SK-N-SH (cell line): ENCODE results near the gene NBEA. TPM values are rescaled to one million over a fixed set of nuclear protein-coding genes. Genes with fewer than 3 reads are reported as not detected.

Experiments used
- CTCF ChIA-PET: fragments of 300-600, 350-600 bp; formaldehyde crosslinking; extraction: SDS; loops from one replicate; lab custom pipeline; 2021; lab: Yijun Ruan, JAX
- POLR2A ChIA-PET: fragments of 350-600 bp; sonication (Branson Sonifier 250); formaldehyde crosslinking; extraction: SDS; loops from one replicate; lab custom pipeline; 2020; ENCODE audit warnings: antibody characterized with exemption, inconsistent platforms; lab: Yijun Ruan, JAX
- DNase-seq: peaks from one replicate; pipeline ENCODE4 v3.0.0; 2012
- H2AFZ ChIP-seq: fragments of 200-600 bp; sonication (generic); 2 replicates; pipeline ENCODE4 v1.8.1; 2016; ENCODE audit warnings: antibody characterized with exemption, mild to moderate bottlenecking, low read depth
- H3F3A ChIP-seq: fragments of 200-600 bp; sonication (generic); replicated peaks from 2 replicates; pipeline ENCODE3; 2016; ENCODE audit warnings: antibody characterized with exemption, mild to moderate bottlenecking; ENCODE audit not compliant: insufficient read depth
- H3K27ac ChIP-seq, 2 experiments: fragments of 200-500 bp in 1 of 2; fragments of 200-600 bp in 1 of 2; sonication (Bioruptor generic) in 1 of 2; sonication (generic), shearing (Covaris generic) in 1 of 2; 2 replicates each; pipeline versions ENCODE4 v1.5.1 to v1.6.1; 2014 to 2016; ENCODE audit warnings: low read depth in 2 of 2, inconsistent platforms in 1 of 2, low read length in 1 of 2, mild to moderate bottlenecking in 1 of 2, mixed read lengths in 1 of 2
- H3K27me3 ChIP-seq: fragments of 200-600 bp; sonication (generic), shearing (Covaris generic); 2 replicates; pipeline ENCODE4 v1.6.1; 2016; ENCODE audit warnings: mixed run types; ENCODE audit not compliant: insufficient read depth
- H3K36me3 ChIP-seq, 2 experiments: fragments of 200-500 bp in 1 of 2; fragments of 200-600 bp in 1 of 2; sonication (Bioruptor generic) in 1 of 2; sonication (generic) in 1 of 2; replicated peaks in 1 of 2; 2 replicates each; pipeline versions ENCODE3 to v1.5.1; 2014 to 2016; ENCODE audit warnings: low read length in 1 of 2, mild to moderate bottlenecking in 1 of 2; ENCODE audit not compliant: insufficient read depth in 2 of 2, control insufficient read depth in 1 of 2
- H3K4me1 ChIP-seq, 2 experiments: fragments of 200-500 bp in 1 of 2; fragments of 200-600 bp in 1 of 2; sonication (Bioruptor generic) in 1 of 2; sonication (generic), shearing (Covaris generic) in 1 of 2; 2 replicates each; pipeline versions ENCODE4 v1.5.1 to v1.6.1; 2014 to 2016; ENCODE audit warnings: low read depth in 1 of 2, low read length in 1 of 2, mixed run types in 1 of 2; ENCODE audit not compliant: insufficient read depth in 2 of 2, control insufficient read depth in 1 of 2
- H3K4me2 ChIP-seq: fragments of 200-600 bp; sonication (generic), shearing (Covaris generic); 2 replicates; pipeline ENCODE4 v1.6.1; 2017; ENCODE audit warnings: mixed run types
- H3K4me3 ChIP-seq, 2 experiments: fragments of 200-500 bp in 1 of 2; fragments of 200-600 bp in 1 of 2; sonication (Bioruptor generic) in 1 of 2; sonication (generic), shearing (Covaris generic) in 1 of 2; 2 replicates each; pipeline versions ENCODE4 v1.5.1 to v1.8.1; 2014 to 2016; ENCODE audit warnings: low read depth in 2 of 2, inconsistent platforms in 1 of 2, low read length in 1 of 2, mild to moderate bottlenecking in 1 of 2, mixed read lengths in 1 of 2, moderate library complexity in 1 of 2
- H3K79me2 ChIP-seq: fragments of 200-600 bp; sonication (generic); 2 replicates; pipeline ENCODE4 v1.8.1; 2017; ENCODE audit warnings: mild to moderate bottlenecking; ENCODE audit not compliant: insufficient read depth
- H3K9ac ChIP-seq: fragments of 200-600 bp; sonication (generic); 2 replicates; pipeline ENCODE4 v1.6.1; 2017; ENCODE audit warnings: mixed run types
- H3K9me2 ChIP-seq: fragments of 200-600 bp; sonication (generic); 2 replicates; pipeline ENCODE4 v1.6.1; 2017; ENCODE audit warnings: mixed run types
- H3K9me3 ChIP-seq: fragments of 200-600 bp; sonication (generic); 2 replicates; pipeline ENCODE4 v1.6.1; 2017; ENCODE audit warnings: mixed run types, mild to moderate bottlenecking, moderate library complexity
- H4K20me1 ChIP-seq: fragments of 200-600 bp; sonication (generic); 2 replicates; pipeline ENCODE4 v1.6.1; 2017; ENCODE audit warnings: mild to moderate bottlenecking, mixed run types; ENCODE audit not compliant: insufficient read depth
- EZH2phosphoT487 ChIP-seq: fragments of 200-600 bp; sonication (generic); IDR thresholded peaks from 2 replicates; pipeline ENCODE4 v1.6.1; 2017; ENCODE audit warnings: low read depth, mixed run types, mild to moderate bottlenecking, antibody characterized with exemption, moderate library complexity, borderline replicate concordance
- GATA2 ChIP-seq: sonication (generic); formaldehyde crosslinking; IDR thresholded peaks from 2 replicates; pipeline ENCODE4 v1.5.0; 2020; ENCODE audit warnings: mild to moderate bottlenecking, missing genetic modification reagents
- MXI1 ChIP-seq: IDR thresholded peaks from 2 replicates; pipeline ENCODE4 v1.6.1; 2012; ENCODE audit warnings: mild to moderate bottlenecking, low read depth, low read length, improper control_type of control experiment
- NFIC ChIP-seq: IDR thresholded peaks from 2 replicates; pipeline ENCODE4 v1.4.0; 2012; ENCODE audit warnings: borderline replicate concordance
- NRF1 ChIP-seq: IDR thresholded peaks from 2 replicates; pipeline ENCODE4 v1.6.1; 2012; ENCODE audit warnings: low read depth, mild to moderate bottlenecking, low read length
- POLR2AphosphoS5 ChIP-seq: IDR thresholded peaks from 2 replicates; pipeline ENCODE4 v1.6.1; 2012; ENCODE audit warnings: low read depth, low read length
- RFX5 ChIP-seq: IDR thresholded peaks from 2 replicates; pipeline ENCODE4 v1.6.1; 2012; ENCODE audit warnings: mild to moderate bottlenecking, improper control_type of control experiment, low read length
- SMC3 ChIP-seq: IDR thresholded peaks from 2 replicates; pipeline ENCODE4 v1.6.1; 2012; ENCODE audit warnings: low read depth, low read length, improper control_type of control experiment
- TEAD4 ChIP-seq: IDR thresholded peaks from 2 replicates; pipeline ENCODE4 v1.4.0; 2012; ENCODE audit warnings: mild to moderate bottlenecking, borderline replicate concordance; ENCODE audit not compliant: insufficient read depth
- WGBS: methylation state at CpG from one replicate; pipeline ENCODE4 v1.1.6; 2017; ENCODE audit warnings: low lambda C conversion rate; 5-methylcytosine and 5-hydroxymethylcytosine counted together
- polyA plus RNA-seq, 3 experiments: library from polyadenylated mRNA; depleted of rRNA; stranded (reverse); fragments of >200 nt; gene quantifications; 2 replicates each; pipeline ENCODE4 v1.2.3, GENCODE V29; 2012
- TF ChIP-seq, protein P1 (sequence below): IDR thresholded peaks from 2 replicates; pipeline ENCODE4 v1.4.0; 2012; ENCODE audit warnings: low read depth, borderline replicate concordance
- TF ChIP-seq, protein P2 (sequence below): fragments of 150-350 bp; IDR thresholded peaks from 2 replicates; pipeline ENCODE4 v1.6.1; 2016; ENCODE audit warnings: mild to moderate bottlenecking, low read depth, low read length
- TF ChIP-seq, protein P3 (sequence below): IDR thresholded peaks from 2 replicates; pipeline ENCODE4 v1.6.1; 2012; ENCODE audit warnings: mild to moderate bottlenecking, low read depth, low read length, moderate library complexity
- TF ChIP-seq, protein P4 (sequence below): fragments of 150-350 bp; IDR thresholded peaks from 2 replicates; pipeline ENCODE4 v1.6.1; 2017; ENCODE audit warnings: antibody characterized with exemption, low read length, low read depth, borderline replicate concordance

The NBEA gene
- polyA plus RNA-seq, 1 of the 3 experiments (the other 2 are of a cell fraction): 12.3 TPM

DNA sequence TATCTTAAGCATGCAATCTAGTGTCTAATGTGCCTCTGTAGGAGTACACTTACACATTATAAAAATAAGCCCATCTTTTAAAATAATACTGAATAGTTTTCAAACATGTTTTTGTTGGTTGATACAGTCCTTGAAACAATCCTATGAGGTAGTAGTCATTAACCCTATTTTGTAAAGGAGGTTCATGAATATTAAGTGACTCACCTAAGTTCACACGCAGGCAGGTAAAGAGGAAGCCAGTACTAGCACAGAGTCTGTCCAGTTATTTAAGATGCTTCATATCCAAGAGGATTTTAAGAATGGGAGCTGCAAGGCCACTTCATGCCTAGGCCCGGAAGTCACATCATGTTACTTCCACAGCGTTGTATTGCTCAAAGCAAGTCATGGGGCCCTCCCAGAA lies 655.4 kb downstream of the NBEA start:
- 93% methylated on average over 2 of the region's 3 CpGs for WGBS
- Histone ChIP-seq H3F3A (peaks cover 4% of the 10 kb centered on the region), H3K4me2 (no peak overlapping the region), H3K4me1 (peaks cover 0 to 25% of the 10 kb centered on the region in 2 experiments; a peak in 3 of 4 replicates), H3K9ac (no peak overlapping the region), H4K20me1 (no peaks in the 10 kb centered on the region), H3K27me3 (no peaks in the 10 kb centered on the region), H3K79me2 (no peaks in the 10 kb centered on the region), H3K36me3 (peaks cover 6 to 13% of the 10 kb centered on the region in 2 experiments), H3K27ac (no peak overlapping the region; a peak in 1 of 4 replicates), H3K4me3 (no peak overlapping the region), H2AFZ (no peak overlapping the region), H3K9me2 (no peaks in the 10 kb centered on the region), H3K9me3 (no peaks in the 10 kb centered on the region)
- POLR2A ChIA-PET: no interaction called here
- CTCF ChIA-PET: no interaction called here
- no peak for DNase-seq
- no peak for TF ChIP-seq EZH2phosphoT487
- TF ChIP-seq SMC3: no peak
- no peak for TF ChIP-seq RFX5
- TF ChIP-seq, protein P1, sequence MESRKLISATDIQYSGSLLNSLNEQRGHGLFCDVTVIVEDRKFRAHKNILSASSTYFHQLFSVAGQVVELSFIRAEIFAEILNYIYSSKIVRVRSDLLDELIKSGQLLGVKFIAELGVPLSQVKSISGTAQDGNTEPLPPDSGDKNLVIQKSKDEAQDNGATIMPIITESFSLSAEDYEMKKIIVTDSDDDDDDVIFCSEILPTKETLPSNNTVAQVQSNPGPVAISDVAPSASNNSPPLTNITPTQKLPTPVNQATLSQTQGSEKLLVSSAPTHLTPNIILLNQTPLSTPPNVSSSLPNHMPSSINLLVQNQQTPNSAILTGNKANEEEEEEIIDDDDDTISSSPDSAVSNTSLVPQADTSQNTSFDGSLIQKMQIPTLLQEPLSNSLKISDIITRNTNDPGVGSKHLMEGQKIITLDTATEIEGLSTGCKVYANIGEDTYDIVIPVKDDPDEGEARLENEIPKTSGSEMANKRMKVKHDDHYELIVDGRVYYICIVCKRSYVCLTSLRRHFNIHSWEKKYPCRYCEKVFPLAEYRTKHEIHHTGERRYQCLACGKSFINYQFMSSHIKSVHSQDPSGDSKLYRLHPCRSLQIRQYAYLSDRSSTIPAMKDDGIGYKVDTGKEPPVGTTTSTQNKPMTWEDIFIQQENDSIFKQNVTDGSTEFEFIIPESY: no peak
- no peak for TF ChIP-seq NRF1
- no peak for TF ChIP-seq TEAD4
- no peak for TF ChIP-seq GATA2
- TF ChIP-seq POLR2AphosphoS5: no peak
- TF ChIP-seq, protein P2, sequence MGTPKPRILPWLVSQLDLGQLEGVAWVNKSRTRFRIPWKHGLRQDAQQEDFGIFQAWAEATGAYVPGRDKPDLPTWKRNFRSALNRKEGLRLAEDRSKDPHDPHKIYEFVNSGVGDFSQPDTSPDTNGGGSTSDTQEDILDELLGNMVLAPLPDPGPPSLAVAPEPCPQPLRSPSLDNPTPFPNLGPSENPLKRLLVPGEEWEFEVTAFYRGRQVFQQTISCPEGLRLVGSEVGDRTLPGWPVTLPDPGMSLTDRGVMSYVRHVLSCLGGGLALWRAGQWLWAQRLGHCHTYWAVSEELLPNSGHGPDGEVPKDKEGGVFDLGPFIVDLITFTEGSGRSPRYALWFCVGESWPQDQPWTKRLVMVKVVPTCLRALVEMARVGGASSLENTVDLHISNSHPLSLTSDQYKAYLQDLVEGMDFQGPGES: no peak
- no peak for TF ChIP-seq NFIC
- TF ChIP-seq, protein P3, sequence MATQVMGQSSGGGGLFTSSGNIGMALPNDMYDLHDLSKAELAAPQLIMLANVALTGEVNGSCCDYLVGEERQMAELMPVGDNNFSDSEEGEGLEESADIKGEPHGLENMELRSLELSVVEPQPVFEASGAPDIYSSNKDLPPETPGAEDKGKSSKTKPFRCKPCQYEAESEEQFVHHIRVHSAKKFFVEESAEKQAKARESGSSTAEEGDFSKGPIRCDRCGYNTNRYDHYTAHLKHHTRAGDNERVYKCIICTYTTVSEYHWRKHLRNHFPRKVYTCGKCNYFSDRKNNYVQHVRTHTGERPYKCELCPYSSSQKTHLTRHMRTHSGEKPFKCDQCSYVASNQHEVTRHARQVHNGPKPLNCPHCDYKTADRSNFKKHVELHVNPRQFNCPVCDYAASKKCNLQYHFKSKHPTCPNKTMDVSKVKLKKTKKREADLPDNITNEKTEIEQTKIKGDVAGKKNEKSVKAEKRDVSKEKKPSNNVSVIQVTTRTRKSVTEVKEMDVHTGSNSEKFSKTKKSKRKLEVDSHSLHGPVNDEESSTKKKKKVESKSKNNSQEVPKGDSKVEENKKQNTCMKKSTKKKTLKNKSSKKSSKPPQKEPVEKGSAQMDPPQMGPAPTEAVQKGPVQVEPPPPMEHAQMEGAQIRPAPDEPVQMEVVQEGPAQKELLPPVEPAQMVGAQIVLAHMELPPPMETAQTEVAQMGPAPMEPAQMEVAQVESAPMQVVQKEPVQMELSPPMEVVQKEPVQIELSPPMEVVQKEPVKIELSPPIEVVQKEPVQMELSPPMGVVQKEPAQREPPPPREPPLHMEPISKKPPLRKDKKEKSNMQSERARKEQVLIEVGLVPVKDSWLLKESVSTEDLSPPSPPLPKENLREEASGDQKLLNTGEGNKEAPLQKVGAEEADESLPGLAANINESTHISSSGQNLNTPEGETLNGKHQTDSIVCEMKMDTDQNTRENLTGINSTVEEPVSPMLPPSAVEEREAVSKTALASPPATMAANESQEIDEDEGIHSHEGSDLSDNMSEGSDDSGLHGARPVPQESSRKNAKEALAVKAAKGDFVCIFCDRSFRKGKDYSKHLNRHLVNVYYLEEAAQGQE: no peak
- TF ChIP-seq MXI1: no peak
- TF ChIP-seq, protein P4, sequence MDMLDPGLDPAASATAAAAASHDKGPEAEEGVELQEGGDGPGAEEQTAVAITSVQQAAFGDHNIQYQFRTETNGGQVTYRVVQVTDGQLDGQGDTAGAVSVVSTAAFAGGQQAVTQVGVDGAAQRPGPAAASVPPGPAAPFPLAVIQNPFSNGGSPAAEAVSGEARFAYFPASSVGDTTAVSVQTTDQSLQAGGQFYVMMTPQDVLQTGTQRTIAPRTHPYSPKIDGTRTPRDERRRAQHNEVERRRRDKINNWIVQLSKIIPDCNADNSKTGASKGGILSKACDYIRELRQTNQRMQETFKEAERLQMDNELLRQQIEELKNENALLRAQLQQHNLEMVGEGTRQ: no peak
